Measurements from ENCODE around the gene PCNX4. TPM values are rescaled to one million over a fixed set of nuclear protein-coding genes. Genes with fewer than 3 reads are reported as not detected.

Gene PCNX4
- total and polyA plus RNA-seq, 2 donors (not counting 1 experiment from before 2014, with no cell fraction given): 57.8 to 95.0 TPM

- Histone ChIP-seq H3K36me3 (ENCODE audit: control insufficient read depth, insufficient read depth, low read length) (no peaks in the 10 kb centered on the region), H3K9ac (ENCODE audit: insufficient read depth, low read length) (no peak overlapping the region), H3K27ac (ENCODE audit: insufficient read depth, low read length) (no peak overlapping the region), H3K4me1 (ENCODE audit: control insufficient read depth, extremely low read depth, insufficient read depth, low read length) (no peaks in the 10 kb centered on the region), H3K27me3 (ENCODE audit: control insufficient read depth, insufficient read depth, low read length) (no peaks in the 10 kb centered on the region), H2AFZ (ENCODE audit: low read length) (no peak overlapping the region), H3K4me2 (ENCODE audit: extremely low read depth, insufficient read depth, low read length) (no peak overlapping the region), H3K79me2 (ENCODE audit: control insufficient read depth, insufficient read depth, low read length) (no peaks in the 10 kb centered on the region), H4K20me1 (ENCODE audit: control insufficient read depth, extremely low read depth, insufficient read depth, low read length) (no peaks in the 10 kb centered on the region), H3K9me3 (ENCODE audit: control insufficient read depth, insufficient read depth, low read depth, low read length) (no peaks in the 10 kb centered on the region), H3K4me3 (replicated peaks in 1 of 4; ENCODE audit: control extremely low read depth in 1 of 4, insufficient read depth in 1 of 4, low read depth in 3 of 4, low read length in 4 of 4) (no peak overlapping the region)
- no peak for DNase-seq (ENCODE audit: low read depth in 2 of 2)
- TF ChIP-seq EZH2 (IDR thresholded peaks at IDR 0.05; ENCODE audit: low read length, missing control alignments): no peak
- TF ChIP-seq, protein P1, sequence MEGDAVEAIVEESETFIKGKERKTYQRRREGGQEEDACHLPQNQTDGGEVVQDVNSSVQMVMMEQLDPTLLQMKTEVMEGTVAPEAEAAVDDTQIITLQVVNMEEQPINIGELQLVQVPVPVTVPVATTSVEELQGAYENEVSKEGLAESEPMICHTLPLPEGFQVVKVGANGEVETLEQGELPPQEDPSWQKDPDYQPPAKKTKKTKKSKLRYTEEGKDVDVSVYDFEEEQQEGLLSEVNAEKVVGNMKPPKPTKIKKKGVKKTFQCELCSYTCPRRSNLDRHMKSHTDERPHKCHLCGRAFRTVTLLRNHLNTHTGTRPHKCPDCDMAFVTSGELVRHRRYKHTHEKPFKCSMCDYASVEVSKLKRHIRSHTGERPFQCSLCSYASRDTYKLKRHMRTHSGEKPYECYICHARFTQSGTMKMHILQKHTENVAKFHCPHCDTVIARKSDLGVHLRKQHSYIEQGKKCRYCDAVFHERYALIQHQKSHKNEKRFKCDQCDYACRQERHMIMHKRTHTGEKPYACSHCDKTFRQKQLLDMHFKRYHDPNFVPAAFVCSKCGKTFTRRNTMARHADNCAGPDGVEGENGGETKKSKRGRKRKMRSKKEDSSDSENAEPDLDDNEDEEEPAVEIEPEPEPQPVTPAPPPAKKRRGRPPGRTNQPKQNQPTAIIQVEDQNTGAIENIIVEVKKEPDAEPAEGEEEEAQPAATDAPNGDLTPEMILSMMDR (conservative IDR thresholded peaks at IDR 0.05 in 1 of 2, IDR thresholded peaks at IDR 0.05 in 1 of 2; ENCODE audit: low read depth in 1 of 2, low read length in 2 of 2): no peak
Observed at GRCh38 chr14:60067882-60068281, 23.8 kb upstream of the PCNX4 start.

DNA sequence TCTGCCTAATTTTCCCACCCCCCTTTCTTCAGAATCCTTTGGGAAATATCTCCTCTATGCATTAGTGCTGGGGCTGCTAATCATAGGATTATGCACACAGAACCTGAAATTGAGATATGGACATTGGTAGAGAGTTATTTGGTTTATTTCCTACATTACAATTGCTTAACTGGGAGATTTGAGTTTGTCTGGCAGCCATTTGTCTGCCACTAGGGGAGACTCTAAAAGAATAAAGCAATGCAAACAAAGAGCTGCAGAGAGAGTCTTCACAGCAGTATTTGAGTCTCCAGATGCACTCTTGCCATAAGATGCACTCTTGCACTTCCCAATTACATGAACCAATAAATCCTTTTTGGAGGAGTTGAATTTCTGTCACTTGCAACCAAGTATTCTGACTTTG, 12.0 kb upstream of the PCNX4 start:
- H3K36me3 ChIP-seq (ENCODE audit: control insufficient read depth, insufficient read depth, low read length): no peaks in the 10 kb centered on the region
- no peaks in the 10 kb centered on the region for H3K79me2 ChIP-seq (ENCODE audit: control insufficient read depth, insufficient read depth, low read length)
- no peaks in the 10 kb centered on the region for H3K4me1 ChIP-seq (ENCODE audit: control insufficient read depth, extremely low read depth, insufficient read depth, low read length)
- no peak overlapping the region for H3K27ac ChIP-seq (ENCODE audit: insufficient read depth, low read length)
- H2AFZ ChIP-seq (ENCODE audit: low read length): no peak overlapping the region
- H3K4me2 ChIP-seq (ENCODE audit: extremely low read depth, insufficient read depth, low read length): no peak overlapping the region
- H3K4me3 ChIP-seq (replicated peaks in 1 of 4; ENCODE audit: control extremely low read depth in 1 of 4, insufficient read depth in 1 of 4, low read depth in 3 of 4, low read length in 4 of 4): no peak overlapping the region
- no peak overlapping the region for H3K9ac ChIP-seq (ENCODE audit: insufficient read depth, low read length)
- DNase-seq (ENCODE audit: low read depth in 2 of 2): no peak
- TF ChIP-seq EZH2 (IDR thresholded peaks at IDR 0.05; ENCODE audit: low read length, missing control alignments): no peak
- TF ChIP-seq, protein P1 (conservative IDR thresholded peaks at IDR 0.05 in 1 of 2, IDR thresholded peaks at IDR 0.05 in 1 of 2; ENCODE audit: low read depth in 1 of 2, low read length in 2 of 2): peak in 1 of 2 donors; percentile 16
- H4K20me1 ChIP-seq (ENCODE audit: control insufficient read depth, extremely low read depth, insufficient read depth, low read length): no peaks in the 10 kb centered on the region
- H3K9me3 ChIP-seq (ENCODE audit: control insufficient read depth, insufficient read depth, low read depth, low read length): no peaks in the 10 kb centered on the region
- no peaks in the 10 kb centered on the region for H3K27me3 ChIP-seq (ENCODE audit: control insufficient read depth, insufficient read depth, low read length)

GRCh38 chr14:60085085-60085484, 6.6 kb upstream of the PCNX4 start:
- no peaks in the 10 kb centered on the region for H4K20me1 ChIP-seq (ENCODE audit: control insufficient read depth, extremely low read depth, insufficient read depth, low read length)
- DNase-seq (ENCODE audit: low read depth in 2 of 2): peak in 1 of 2 donors; percentile 80
- H3K9ac ChIP-seq (ENCODE audit: insufficient read depth, low read length): no peak overlapping the region
- no peak overlapping the region for H3K4me2 ChIP-seq (ENCODE audit: extremely low read depth, insufficient read depth, low read length)
- no peaks in the 10 kb centered on the region for H3K36me3 ChIP-seq (ENCODE audit: control insufficient read depth, insufficient read depth, low read length)
- H3K4me3 ChIP-seq (replicated peaks in 1 of 4; ENCODE audit: control extremely low read depth in 1 of 4, insufficient read depth in 1 of 4, low read depth in 3 of 4, low read length in 4 of 4): no peak overlapping the region
- no peak overlapping the region for H2AFZ ChIP-seq (ENCODE audit: low read length)
- no peak overlapping the region for H3K27ac ChIP-seq (ENCODE audit: insufficient read depth, low read length)
- H3K27me3 ChIP-seq (ENCODE audit: control insufficient read depth, insufficient read depth, low read length): no peaks in the 10 kb centered on the region
- H3K9me3 ChIP-seq (ENCODE audit: control insufficient read depth, insufficient read depth, low read depth, low read length): no peaks in the 10 kb centered on the region
- no peaks in the 10 kb centered on the region for H3K79me2 ChIP-seq (ENCODE audit: control insufficient read depth, insufficient read depth, low read length)
- TF ChIP-seq, protein P1 (conservative IDR thresholded peaks at IDR 0.05 in 1 of 2, IDR thresholded peaks at IDR 0.05 in 1 of 2; ENCODE audit: low read depth in 1 of 2, low read length in 2 of 2): no peak
- no peak for TF ChIP-seq EZH2 (IDR thresholded peaks at IDR 0.05; ENCODE audit: low read length, missing control alignments)
- H3K4me1 ChIP-seq (ENCODE audit: control insufficient read depth, extremely low read depth, insufficient read depth, low read length): no peaks in the 10 kb centered on the region

Data from fibroblast of lung (primary cell).